AG20443 (cell line): ENCODE measurements around the gene NTRK2.

ENCODE experiments used
- DNase-seq: peaks from one replicate; pipeline ENCODE4 v3.0.0; 2012; ENCODE audit warnings: low spot score, mixed read lengths

The NTRK2 gene

DNA sequence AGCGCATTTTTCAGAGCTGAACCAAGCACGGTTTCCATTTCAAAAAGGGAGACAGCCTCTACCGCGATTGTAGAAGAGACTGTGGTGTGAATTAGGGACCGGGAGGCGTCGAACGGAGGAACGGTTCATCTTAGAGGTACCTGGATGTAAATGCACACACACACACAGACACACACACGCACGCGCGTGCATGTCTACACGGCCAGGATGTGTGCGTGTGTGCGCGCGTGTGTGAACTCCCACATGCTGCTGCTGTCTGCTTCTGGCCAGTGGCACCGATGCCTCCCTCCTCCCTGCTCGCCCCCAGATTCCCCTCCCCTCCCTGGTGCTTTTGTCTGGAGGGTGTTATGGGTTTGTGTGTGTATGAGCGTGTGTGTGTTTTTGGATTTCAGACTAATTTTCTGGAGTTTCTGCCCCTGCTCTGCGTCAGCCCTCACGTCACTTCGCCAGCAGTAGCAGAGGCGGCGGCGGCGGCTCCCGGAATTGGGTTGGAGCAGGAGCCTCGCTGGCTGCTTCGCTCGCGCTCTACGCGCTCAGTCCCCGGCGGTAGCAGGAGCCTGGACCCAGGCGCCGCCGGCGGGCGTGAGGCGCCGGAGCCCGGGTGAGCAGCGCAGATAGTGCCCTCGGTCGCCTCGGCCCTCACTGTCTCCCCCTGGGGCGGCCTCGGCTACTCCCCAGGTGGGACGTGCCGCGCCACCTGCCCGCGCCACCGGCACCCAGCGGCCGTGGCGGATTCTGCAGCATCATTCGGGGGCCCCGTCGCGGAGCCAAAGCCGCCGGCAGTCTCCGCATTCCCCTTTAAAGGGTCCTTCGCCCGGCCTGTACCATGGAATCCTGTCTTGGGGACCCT is at the start of gene NTRK2:
TSS of gene NTRK2 (plus strand) at position 442 of the 850 bp plus-strand sequence. CDS start 1,020 bp downstream, outside the sequence.
- peak; percentile 55 for DNase-seq

DNA sequence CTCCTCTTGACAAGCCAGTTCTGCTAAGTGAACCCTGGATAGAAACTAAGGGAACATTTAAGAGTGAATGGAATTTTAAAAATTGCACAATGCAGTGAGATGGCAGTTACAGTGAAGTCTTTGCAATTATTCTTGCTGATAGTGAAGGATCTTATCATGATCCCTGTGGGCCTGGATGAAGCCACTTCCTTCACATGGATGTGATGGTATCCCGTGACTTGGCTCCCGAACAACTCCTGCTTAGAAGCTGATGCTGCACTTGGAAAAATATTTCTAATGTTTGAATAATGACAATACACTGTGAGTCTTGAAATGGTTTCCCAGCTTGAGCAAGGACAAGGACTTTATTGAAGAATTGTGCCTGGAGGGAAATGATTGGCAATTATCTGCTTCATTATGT is 49.2 kb upstream of the NTRK2 start:
- no peak for DNase-seq

DNA sequence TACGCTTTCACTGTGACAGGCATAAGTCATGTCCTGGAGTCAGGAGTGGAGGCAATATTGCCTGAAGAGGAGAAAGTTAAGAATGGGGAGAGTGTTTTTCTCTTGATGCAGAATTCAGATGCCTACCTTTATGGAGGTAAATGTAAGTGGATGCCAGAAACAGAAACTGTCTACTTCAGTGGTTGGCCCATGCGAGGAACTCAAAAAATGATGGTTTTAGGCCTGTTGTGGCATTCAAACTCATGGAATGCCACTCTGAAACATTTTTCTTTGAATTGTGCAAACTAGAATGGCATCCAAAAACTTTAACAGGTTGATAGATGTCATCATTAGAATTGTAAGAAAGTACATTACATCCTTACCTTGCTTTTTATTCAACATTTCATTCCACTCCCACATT is 47.7 kb upstream of the NTRK2 start:
- DNase-seq, result no peak

DNA sequence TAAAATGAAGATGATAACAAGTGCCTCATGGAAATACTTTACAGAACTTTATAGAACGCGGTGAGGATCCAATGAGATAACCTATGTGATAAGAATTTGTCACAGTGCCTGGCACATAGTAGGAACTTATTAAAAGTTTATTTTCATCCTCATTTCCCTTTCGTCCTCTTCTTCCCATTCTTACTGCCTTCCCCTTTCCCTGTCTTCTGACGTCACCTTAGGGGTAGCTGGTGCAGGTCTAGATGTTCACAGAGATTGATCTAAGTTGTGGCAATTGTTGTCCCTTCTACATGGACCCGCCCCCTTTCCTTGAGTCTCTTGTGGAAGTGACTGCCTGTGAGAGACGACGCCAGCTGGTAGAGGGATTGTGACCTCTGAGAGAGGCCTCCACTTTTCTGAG is 46.5 kb upstream of the NTRK2 start:
- no peak for DNase-seq

DNA sequence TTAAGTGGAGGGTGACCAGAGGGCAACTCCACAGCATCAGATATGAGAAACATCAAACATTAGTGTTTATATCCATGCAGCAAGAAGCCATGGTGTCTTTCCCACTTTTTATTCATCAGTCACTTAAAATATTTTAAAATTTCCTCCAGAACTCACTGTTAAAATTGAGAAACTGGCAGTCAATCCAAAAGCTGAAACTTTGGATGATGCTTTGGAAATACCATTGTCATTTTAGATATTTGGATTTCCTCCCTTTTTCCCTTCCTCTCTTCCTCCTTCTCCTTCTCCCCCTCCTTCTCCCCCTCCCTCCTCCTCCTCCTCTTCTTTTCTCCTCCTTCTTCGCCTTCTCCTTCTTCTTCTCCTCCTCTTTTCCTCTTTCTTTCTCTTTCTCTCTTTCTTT is 33.1 kb upstream of the NTRK2 start:
- no peak for DNase-seq

DNA sequence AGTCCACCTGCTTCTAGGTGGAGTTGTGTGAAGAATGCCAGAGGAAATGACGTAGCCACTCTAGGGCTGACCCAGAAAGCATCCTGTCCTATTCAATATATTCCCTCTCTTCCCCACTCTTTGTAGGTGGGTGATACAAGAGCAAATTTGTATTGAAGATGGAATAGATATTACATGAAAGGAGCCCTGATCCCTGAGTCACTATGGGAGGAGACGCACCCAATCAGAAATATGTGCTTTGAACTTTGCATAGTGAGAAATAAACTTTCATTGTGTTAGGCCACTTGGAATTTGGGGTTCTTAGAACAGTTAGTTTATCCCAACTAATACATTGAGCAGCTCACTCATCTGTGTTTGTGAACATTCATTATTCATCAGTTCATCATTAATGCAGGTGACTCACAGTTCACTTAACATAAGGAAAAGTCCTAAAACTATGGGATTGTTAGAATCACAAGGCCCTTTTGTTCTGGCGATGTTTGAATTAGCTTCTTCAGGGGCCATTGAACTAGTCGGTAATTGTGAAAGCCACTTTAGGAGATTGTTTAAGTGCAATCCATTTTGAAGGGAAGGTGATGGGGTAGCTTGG is 26.9 kb upstream of the NTRK2 start:
- no peak for DNase-seq

DNA sequence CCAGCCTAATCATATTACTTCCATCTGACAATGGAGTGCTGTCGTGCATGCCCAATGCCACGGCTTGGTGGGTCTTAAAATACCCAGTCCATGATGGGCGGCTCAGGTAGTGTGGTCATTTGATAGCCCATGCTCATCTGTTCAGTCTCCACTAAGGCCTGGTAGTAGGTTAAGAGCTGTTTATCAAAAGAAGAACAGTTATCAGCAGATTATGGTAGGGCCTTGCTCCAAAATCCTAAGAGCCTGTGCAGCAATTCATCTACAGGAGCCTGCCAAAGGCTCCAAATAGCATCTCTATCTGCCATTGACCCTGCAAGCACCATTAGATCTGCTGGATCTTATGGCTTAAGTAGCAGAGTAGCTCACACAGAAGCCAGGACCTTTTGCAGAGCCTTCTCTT is 21.8 kb upstream of the NTRK2 start:
- DNase-seq, result no peak

DNA sequence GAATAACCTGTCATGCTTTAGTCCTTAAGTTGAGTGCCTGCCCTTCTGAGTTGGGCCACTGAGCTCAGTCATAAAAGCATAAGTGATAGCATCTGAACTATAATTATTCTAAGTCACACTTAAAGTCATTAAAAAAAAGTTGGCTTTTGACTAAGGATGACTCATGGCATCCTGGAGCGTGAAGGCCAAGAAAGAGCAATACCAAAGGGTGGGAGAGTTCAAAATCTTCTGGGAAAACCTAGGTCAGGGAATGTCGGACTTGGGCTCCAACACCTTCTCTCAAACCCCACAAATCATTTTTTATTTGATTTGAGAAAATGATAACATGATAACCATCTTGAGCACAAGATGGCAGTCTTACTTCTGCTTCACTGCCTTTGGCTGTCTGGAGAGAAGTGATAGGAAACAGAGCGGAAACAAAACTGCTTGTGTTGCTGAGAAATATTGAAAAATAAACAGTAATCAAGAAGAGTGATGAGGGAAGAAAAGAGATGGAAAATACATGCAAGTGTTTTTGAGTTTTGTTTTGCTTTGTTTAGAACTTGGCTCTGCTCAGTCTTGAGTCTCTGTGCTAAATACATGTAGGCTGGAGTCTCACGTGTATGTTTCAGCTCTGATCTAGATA is 16.9 kb upstream of the NTRK2 start:
- DNase-seq, result no peak

DNA sequence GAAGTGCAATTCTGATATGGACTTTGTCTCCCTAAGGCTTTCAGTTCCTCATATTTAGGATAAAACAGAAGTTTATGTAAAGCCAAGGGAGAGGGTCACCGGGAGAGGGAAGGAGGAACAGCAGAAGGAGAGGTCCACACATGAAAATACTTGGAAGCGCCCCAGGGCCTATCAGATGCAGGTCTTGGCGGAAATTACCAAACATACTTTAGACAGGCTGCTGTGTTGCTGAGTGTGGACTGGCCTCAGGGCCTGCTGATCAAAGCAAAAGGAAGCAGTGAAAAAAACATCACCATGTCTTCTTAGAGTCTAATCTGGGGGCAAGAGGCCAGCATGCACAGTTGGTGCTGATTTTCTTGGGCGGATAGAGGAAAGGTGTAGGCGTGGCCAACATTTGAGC is 14.1 kb upstream of the NTRK2 start:
- no peak for DNase-seq

DNA sequence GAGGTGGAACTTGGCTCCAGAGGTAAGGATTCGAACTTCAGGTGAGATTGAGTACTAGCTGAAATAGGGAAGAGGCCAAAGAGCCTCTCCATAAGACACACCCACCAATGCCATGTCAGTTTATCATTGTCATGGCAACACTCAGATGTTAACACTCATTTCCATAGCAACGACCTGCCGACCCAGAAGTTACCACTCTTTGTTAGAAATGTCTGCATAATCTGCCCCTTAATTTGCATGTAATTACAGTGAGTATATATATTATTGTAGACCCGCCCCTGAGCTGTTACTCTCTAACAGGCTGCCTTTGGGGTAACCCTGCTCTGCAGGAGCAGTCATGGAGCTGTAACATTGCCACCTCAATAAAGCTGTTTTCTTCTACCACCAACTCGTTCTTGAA is 10.2 kb upstream of the NTRK2 start:
- DNase-seq, result no peak

DNA sequence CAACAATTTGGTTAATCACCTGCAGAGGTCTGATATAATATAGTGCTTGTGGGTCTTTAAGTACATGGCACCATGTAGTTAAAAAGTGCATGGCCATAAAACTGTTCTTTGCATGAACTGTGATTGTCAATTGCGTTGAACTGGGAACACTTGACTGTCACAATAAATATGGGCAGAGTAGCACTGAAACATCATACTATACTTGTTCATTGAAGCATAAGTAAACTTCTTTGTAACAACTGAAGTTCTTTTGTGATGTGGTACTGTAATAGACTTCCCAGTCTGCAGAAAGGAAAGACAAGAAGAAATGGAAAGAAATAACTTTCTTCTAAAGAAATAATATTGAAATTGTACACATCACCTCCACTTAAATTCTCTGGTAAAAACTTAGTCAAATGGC is 9.8 kb upstream of the NTRK2 start:
- DNase-seq, result no peak

DNA sequence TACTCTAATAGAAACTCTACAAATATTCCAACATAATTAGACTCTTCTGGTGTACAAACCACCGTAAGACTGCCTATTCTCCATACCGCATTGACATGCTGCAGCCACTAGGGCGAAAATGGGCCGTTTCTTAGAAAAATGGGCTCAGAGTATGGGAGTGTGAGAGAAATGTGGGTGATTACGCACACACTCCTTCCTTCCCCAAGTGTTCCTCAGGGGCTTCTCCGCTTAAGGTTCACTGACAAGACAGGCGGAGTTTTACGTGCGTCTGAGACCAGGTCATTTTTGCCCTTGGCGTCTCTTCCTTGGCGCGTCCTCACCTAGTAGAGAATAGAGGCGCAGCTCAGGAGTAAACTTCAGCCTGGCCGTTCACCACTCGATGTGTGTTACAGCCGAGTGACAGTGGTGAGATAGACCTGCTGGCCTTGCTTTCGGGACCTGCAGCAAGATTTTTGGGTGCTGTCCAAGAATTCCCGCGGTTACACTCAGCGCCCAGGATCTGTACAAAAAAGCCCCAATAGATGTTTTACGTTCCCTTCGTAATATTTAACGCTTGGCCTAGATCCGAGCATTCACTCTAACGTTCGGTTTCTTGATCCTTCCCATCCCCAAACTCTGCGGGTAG is 1.8 kb upstream of the NTRK2 start:
- DNase-seq, result peak; percentile 28

DNA sequence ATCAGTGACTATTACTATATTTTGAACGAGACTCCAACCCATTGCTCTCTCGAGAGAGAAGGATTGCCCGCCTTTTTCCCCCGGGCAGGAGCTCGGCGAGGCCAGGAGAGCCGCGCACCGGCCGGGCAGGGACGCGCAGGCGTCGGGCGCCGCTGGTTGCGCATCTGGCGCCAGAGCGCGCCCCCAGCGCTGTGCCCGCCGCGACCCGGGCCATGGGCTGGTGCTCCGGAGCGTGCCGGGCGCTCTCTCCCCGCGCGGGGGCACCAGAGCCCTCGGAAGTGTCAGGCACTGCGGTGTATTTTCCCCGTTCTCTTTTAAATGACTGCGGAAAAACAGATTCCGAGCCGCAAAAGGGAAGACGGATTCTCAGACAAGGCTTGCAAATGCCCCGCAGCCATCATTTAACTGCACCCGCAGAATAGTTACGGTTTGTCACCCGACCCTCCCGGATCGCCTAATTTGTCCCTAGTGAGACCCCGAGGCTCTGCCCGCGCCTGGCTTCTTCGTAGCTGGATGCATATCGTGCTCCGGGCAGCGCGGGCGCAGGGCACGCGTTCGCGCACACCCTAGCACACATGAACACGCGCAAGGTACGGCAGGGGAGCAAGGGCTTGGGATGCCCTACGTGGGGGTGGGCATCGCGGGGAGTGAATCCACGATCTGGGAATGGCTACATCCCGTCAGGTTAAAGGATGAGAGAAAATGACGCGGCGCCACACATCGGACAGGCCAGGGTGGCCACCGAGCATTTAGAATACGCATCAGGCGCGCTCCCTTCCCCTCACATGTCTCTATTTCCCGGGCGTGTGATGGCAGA is 1.1 kb upstream of the NTRK2 start:
- peak; percentile 84 for DNase-seq

DNA sequence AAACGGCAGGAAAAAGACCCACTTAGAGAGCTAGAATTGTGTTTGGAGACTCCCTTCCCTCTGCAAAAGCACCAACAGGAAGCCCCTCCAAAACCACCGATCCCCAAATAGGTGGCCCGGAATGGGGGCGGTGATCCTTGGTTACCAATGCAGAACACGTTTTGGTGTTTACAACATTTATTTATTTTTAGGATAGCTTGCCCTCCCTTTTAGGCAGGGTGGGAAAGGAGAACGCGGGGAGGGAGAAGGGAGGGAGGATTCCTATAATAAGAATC is 579 bp upstream of the NTRK2 start:
- DNase-seq, result no peak

DNA sequence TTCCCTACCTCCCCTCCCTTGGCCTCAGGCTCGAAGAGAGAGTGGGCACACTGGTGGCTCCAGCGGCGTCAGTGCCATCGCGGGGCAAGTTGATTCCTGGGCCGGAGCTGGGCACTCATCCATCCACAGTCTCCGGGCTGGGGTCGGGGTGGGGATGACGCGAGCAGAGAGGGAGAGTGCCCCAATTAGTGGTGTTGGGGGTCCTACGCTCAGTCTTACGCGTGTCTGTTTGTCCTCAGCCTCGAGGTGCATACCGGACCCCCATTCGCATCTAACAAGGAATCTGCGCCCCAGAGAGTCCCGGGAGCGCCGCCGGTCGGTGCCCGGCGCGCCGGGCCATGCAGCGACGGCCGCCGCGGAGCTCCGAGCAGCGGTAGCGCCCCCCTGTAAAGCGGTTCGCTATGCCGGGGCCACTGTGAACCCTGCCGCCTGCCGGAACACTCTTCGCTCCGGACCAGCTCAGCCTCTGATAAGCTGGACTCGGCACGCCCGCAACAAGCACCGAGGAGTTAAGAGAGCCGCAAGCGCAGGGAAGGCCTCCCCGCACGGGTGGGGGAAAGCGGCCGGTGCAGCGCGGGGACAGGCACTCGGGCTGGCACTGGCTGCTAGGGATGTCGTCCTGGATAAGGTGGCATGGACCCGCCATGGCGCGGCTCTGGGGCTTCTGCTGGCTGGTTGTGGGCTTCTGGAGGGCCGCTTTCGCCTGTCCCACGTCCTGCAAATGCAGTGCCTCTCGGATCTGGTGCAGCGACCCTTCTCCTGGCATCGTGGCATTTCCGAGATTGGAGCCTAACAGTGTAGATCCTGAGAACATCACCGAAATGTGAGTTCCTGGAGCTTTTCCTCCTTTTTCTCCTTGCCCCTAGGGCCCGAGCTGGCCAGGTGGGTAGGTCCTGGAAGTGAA is 861 bp downstream of the NTRK2 start:
- DNase-seq, result peak; percentile 32

DNA sequence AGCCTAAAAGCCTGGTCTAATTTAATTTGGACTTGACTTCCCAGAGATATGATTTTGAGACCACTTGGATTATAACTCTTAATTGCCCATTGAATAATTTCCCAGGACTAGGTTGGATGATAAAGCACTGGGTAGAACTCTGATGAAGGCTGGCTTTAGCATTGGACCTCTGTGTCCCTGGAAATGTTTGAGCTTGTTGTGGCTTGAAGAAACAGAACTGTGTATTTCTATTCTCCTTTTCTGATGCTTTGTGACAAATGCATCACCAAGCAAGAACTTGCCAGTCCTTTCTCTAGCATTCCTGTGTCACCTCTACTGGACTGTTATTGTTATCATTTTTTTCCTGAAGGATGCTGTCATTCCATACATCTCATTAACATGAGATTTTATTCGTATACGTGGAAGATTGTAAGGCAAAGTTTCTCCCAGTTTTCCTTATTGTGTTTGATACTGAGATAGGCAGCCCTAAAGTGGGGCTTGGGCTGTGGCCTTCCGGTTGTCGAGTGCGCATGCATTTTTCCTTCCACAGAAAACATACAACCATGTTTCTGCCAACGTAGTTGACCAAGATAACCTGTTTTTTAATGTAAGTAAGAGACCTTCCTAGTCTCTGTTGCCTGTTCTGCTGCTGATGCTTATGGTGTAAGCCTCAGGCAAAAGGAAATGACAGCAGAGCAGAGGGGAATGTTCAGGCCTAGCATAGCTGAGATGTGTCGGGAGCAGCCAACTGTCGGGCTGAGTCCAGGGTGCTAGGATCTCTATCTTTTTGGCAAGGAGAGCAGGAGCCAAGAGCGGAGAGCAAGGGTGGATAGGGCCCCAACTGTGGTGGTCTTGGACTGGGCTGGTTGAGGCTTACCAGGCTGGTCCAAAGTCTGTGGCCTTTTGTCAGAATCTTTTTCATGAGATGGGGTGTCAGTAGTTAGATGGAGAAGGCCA is 2.3 kb downstream of the NTRK2 start:
- DNase-seq, result no peak

DNA sequence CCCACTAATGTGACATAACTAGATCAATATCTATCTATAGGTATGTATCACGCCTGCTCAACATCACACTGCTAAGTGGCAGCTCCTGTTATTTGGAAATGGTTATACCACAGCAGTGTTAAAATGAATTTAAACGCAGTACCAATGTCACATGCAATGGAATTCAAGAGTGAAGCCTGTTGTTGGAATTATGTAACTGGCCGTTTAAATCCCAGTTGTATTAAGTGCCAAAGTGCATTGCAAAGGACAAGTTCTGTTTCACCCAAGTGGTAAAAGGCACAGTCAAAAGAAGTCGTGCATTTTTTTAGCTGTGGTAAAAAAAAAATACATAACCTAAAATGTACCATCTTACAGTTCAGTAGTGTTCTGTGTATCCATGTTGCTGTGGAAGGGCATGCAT is 4.3 kb downstream of the NTRK2 start:
- no peak for DNase-seq

DNA sequence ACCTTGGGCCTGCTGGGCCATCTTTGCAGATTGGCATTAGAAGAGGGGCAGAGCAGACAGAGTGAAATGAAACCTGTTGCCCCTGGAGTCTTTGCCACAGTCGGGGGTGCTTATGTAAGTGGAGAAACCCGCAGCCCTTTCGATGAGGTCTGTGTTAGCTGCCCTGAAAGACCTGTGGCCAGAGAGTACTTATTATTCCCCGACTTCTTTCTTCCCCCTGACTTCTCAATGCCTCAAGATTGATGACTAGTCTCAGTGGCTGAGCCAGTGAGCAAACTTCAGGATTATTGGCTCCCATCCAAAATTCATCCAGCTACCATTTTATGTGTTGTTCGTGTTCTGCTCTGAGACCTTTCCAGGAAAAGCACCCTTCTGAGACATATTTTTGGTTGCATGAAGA is 7.6 kb downstream of the NTRK2 start:
- DNase-seq, result no peak

DNA sequence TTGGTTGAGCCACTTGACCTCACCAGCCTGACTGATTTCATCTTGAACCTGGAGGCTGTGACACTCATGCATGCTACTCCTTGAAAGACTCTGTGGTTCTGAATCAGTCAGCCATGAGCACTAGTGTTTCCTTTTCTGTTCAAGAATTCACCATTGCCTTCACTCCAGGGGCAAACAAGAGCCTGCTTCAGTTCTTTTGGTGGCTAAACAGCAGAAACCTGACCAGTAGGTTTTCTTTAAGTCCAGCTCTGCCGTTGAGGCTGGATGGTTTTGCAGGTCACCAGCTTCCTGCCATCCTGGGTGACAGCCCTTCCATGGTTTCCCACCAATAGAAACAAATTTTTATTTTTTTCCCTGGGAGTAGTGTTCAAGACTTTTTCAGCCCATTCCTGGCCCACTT is 10.0 kb downstream of the NTRK2 start:
- no peak for DNase-seq
